Fibroblast of the aortic adventitia (primary cell): ENCODE data around the gene KDM4C. TPM values are rescaled to one million over a fixed set of nuclear protein-coding genes. Genes with fewer than 3 reads are reported as not detected.

Source experiments
- DNase-seq: peaks from one replicate; pipeline ENCODE4 v3.0.0-alpha.2; 2010; ENCODE audit warnings: low read depth
- H3K4me3 ChIP-seq: 2 replicates; pipeline ENCODE4 v1.5.1; 2011; ENCODE audit warnings: low read depth, mild to moderate bottlenecking, control low read depth, low read length, moderate library complexity
- total RNA-seq: library from RNA; depleted of rRNA; stranded (reverse); fragments of >200 nt; gene quantifications from 2 replicates; pipeline ENCODE4 v1.2.3, GENCODE V29; 2012; ENCODE audit warnings: low replicate concordance
- TF ChIP-seq, protein P1 (sequence below): IDR thresholded peaks from 2 replicates; pipeline ENCODE4 v1.5.1; 2011; ENCODE audit warnings: mild to moderate bottlenecking, low read length, control low read depth, inconsistent platforms; ENCODE audit not compliant: insufficient read depth

KDM4C gene
- total RNA-seq, 1 donor, result 25.1 TPM

DNA sequence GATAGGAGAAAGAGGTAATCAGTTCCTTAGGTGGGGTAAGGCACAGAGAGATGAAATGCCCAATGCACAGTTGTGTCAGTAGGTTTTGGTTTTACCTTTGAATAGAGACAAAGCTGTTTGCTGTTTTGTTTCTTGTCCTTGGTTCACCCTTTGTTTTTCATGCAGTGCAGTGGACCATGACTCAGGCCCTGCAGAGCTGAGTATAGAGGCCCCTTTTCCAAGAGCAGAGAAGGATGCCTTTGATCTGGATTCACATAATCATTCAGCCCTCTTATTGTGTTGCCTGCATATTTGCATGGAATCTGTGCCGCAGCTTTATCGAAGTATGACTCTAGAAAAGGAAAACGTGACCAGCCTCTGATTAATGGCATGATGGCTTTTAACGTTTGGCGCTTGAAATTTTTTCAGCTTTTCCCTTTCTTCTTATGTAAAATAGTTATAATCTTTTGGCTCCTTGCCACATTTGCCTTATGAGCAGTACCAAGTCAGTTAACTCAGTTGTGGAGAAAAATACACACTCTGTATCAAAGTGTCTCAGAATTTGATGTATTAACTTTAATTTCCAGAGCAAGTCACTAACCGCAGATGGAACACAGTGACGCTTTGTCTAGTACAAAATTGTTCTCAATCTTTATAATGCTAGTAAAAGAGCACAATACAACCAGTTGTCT lies 197.6 kb downstream of the KDM4C start:
- TF ChIP-seq, protein P1, sequence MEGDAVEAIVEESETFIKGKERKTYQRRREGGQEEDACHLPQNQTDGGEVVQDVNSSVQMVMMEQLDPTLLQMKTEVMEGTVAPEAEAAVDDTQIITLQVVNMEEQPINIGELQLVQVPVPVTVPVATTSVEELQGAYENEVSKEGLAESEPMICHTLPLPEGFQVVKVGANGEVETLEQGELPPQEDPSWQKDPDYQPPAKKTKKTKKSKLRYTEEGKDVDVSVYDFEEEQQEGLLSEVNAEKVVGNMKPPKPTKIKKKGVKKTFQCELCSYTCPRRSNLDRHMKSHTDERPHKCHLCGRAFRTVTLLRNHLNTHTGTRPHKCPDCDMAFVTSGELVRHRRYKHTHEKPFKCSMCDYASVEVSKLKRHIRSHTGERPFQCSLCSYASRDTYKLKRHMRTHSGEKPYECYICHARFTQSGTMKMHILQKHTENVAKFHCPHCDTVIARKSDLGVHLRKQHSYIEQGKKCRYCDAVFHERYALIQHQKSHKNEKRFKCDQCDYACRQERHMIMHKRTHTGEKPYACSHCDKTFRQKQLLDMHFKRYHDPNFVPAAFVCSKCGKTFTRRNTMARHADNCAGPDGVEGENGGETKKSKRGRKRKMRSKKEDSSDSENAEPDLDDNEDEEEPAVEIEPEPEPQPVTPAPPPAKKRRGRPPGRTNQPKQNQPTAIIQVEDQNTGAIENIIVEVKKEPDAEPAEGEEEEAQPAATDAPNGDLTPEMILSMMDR, result no peak
- H3K4me3 ChIP-seq, result no peak overlapping the region
- DNase-seq, result peak; percentile 73

DNA sequence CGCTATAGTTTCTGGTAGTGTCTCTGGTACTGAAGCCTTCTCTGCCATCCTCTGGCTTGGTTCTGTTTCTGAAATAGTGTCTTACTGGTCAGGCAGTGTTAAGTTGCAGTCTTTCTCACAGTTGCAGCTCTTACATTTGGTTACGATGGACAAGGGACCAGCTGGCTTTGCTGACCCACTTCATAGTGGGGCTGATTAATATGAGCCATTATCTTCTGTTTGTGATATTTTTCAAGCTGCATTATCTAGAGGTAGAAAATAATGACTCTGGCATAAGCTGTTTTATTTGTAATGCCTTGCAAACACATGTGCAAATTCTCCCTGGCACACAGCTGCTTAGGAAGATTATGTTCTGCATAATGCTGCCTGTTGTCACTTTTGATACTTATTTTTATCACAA lies 199.1 kb downstream of the KDM4C start:
- H3K4me3 ChIP-seq, result no peak overlapping the region
- TF ChIP-seq, protein P1, result no peak
- no peak for DNase-seq

DNA sequence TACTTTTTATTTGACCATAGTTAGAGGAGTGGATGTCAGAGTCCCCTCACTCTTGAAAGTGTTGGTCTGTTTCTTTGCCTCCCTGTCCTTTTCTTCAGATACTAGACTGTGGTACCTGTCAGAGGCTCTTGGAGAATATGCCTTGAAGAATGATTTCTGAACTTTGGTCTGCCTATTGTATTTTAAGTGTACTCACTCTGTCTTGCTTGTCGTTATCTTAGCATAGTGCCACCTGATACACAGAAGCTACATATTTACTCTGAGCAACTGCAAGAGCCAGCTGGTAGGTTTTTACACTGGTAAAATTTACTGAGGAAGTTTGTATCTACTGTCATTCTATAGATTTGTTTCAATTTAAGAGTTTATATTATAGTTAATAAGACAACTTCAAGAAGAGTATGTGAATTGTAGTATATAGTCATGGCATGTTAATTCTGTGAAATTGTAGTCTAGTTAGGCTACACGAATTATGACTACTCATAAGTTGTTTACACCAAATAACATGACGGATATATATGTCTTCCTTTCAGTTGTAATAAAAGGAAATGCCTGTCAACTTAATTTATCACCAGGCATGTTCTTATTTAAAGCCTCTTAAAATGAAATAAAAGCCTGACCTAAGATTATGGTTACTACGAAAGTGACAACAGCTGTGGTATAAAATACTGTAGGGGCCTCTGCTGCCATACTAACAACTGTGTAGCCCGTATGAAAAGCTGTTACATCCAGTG lies 201.7 kb downstream of the KDM4C start:
- no peak overlapping the region for H3K4me3 ChIP-seq
- no peak for DNase-seq
- TF ChIP-seq, protein P1, result no peak

DNA sequence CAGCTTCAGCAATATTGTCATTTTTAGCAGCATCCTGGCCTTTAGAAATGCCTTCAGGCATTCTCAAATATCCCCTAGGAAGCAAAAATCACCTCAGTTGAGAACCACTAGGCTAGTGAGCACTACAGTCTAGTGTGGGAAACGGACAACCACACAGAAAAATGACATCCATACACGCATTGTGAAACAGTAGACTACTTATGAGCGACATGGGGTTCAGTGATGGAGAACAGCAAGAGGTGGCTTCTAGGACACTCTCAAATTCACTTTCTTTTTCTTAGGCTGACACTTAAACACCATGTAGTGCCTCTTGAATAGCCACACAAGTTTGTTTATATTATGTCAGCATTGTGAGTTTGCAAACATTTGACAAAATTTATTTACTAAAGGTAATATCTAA lies 203.0 kb downstream of the KDM4C start:
- TF ChIP-seq, protein P1, result no peak
- no peak overlapping the region for H3K4me3 ChIP-seq
- DNase-seq, result no peak

DNA sequence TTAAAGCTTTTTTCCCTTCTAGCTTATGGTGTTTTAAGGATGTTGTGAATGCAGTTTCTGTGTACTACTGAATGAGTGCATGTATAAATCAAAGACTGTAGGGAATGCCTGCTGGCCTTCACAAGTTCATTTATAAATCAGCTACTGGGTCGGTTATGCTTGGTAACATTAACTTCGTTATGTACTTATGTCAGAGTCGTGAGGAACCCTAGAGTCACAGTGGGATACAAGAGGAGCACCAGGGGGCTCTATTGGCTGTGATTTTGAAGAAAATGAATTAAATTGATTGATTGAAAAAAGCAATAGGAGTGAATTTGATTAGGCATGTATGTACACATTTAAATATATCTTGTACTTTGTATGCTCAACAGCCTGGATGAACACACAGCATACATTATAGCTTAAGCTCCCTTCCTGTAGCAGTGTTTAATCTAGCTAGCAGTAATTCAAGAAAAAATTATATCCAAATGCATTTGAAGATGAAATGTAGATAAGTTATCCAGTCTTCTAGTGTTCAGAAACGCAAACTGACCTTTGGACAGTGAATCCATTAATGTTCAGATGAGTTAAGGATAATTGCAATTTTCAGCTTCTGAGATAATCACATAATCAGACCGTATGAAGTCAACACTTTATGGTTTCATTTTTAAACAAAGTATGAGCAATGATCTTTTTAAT lies 204.2 kb downstream of the KDM4C start:
- TF ChIP-seq, protein P1, result no peak
- no peak overlapping the region for H3K4me3 ChIP-seq
- no peak for DNase-seq

DNA sequence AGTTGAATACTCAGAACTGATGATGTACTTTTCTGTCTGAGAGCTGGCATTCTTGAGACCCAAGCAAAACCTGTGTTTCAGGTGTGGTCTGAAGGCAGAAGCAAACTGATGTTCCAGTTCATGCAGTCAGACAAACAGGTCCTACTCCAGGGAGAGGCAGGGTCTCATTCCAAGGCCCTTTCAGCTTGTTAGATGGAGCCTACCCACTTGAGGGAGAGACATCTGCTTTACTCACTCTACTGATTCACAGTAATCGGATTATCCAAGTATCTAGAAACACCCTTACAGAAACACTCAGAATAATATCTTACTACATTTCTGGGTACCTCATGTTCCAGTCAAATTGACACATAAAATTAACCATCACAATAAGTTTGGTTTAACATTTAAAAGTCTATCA lies 207.8 kb downstream of the KDM4C start:
- no peak for DNase-seq
- no peak overlapping the region for H3K4me3 ChIP-seq
- TF ChIP-seq, protein P1, result no peak
